K562 (cell line): Measurements from ENCODE around the gene NDUFB7. TPM values are rescaled to one million over a fixed set of nuclear protein-coding genes. Genes with fewer than 3 reads are reported as not detected.
A peak's percentile ranks its signal among the peaks of the same experiment; 100 is the strongest.

ENCODE experiments used
- ATF1 ChIP-seq, 2 experiments: fragments of 450-650 bp in 1 of 2; IDR thresholded peaks; 2 replicates each; pipeline ENCODE4 v1.6.1; 2016; ENCODE audit warnings: missing compliant biosample characterization in 1 of 2, missing genetic modification characterization in 1 of 2
- CBFA2T2 ChIP-seq: fragments of 450-650 bp; conservative IDR thresholded peaks from 2 replicates; pipeline ENCODE4 v1.6.1; 2017; ENCODE audit warnings: mild to moderate bottlenecking
- CREB3L1 ChIP-seq: fragments of 450-650 bp; IDR thresholded peaks from 2 replicates; pipeline ENCODE4 v1.6.1; 2014; ENCODE audit warnings: low read depth, mild to moderate bottlenecking, moderate library complexity, borderline replicate concordance
- CTCFL ChIP-seq: IDR thresholded peaks from 2 replicates; pipeline ENCODE4 v1.6.1; 2011; ENCODE audit warnings: borderline replicate concordance, low read depth, mild to moderate bottlenecking, moderate library complexity, low read length; ENCODE audit not compliant: insufficient read depth, poor library complexity, severe bottlenecking
- ELK3 ChIP-seq: fragments of 450-650 bp; formaldehyde crosslinking; IDR thresholded peaks from 2 replicates; pipeline ENCODE4 v1.4.0; 2020; ENCODE audit warnings: mild to moderate bottlenecking
- FOSL1 ChIP-seq: fragments of 200-800 bp; sonication (Bioruptor generic); conservative IDR thresholded peaks from 2 replicates; pipeline ENCODE4 v1.6.1; 2016; ENCODE audit warnings: missing genetic modification characterization, missing compliant biosample characterization
- RAD21 ChIP-seq, 2 experiments: fragments of 250-450 bp in 1 of 2; fragments of 450-650 bp in 1 of 2; sonication (Bioruptor Pico) in 1 of 2; formaldehyde crosslinking in 1 of 2; IDR thresholded peaks in 1 of 2; conservative IDR thresholded peaks in 1 of 2; 2 replicates each; pipeline versions ENCODE4 v1.4.0 to v1.8.0; 2020 to 2022; ENCODE audit warnings: mild to moderate bottlenecking in 2 of 2, moderate library complexity in 1 of 2
- RNF2 ChIP-seq: sonication (generic); IDR thresholded peaks from 2 replicates; pipeline ENCODE4 v1.6.1; 2016
- RNF219 ChIP-seq: fragments of 250-450 bp; sonication (Bioruptor Pico); IDR thresholded peaks from 2 replicates; pipeline ENCODE4 v1.5.0; 2022; ENCODE audit warnings: mild to moderate bottlenecking
- SAFB2 ChIP-seq: fragments of 200-400 bp; formaldehyde crosslinking; IDR thresholded peaks from 2 replicates; pipeline ENCODE4 v1.6.1; 2018; ENCODE audit warnings: borderline replicate concordance, low read length, low read depth, moderate library complexity; ENCODE audit not compliant: severe bottlenecking
- SIN3B ChIP-seq: fragments of 450-650 bp; IDR thresholded peaks from 2 replicates; pipeline ENCODE4 v1.6.1; 2017; ENCODE audit warnings: low read depth, mild to moderate bottlenecking, moderate library complexity
- SOX6 ChIP-seq: fragments of 450-650 bp; IDR thresholded peaks from 2 replicates; pipeline ENCODE4 v1.6.1; 2014; ENCODE audit warnings: mild to moderate bottlenecking
- THRAP3 ChIP-seq: fragments of 450-650 bp; IDR thresholded peaks from 2 replicates; pipeline ENCODE4 v1.6.1; 2016; ENCODE audit warnings: mild to moderate bottlenecking, inconsistent platforms, borderline replicate concordance
- VEZF1 ChIP-seq: fragments of 200-800 bp; sonication (Bioruptor generic); IDR thresholded peaks from 2 replicates; pipeline ENCODE4 v1.6.1; 2017; ENCODE audit warnings: missing genetic modification characterization, missing compliant biosample characterization
- ZNF165 ChIP-seq: fragments of 250-450 bp; sonication (Bioruptor Pico); IDR thresholded peaks from 2 replicates; pipeline ENCODE4 v1.4.0; 2020; ENCODE audit warnings: borderline replicate concordance
- ZNF282 ChIP-seq: sonication (generic); formaldehyde crosslinking; IDR thresholded peaks from 2 replicates; pipeline ENCODE4 v1.8.1; 2023; ENCODE audit warnings: missing genetic modification reagents
- ZNF3 ChIP-seq: fragments of 250-450 bp; sonication (Bioruptor Pico); IDR thresholded peaks from 2 replicates; pipeline ENCODE4 v1.5.0; 2021; ENCODE audit warnings: mild to moderate bottlenecking, moderate library complexity
- ZNF431 ChIP-seq: sonication (generic); formaldehyde crosslinking; IDR thresholded peaks from 2 replicates; pipeline ENCODE4 v1.8.0; 2022; ENCODE audit warnings: mild to moderate bottlenecking, missing genetic modification reagents
- ZNF830 ChIP-seq: fragments of 250-450 bp; sonication (Bioruptor Pico); IDR thresholded peaks from 2 replicates; pipeline ENCODE4 v1.5.0; 2021; ENCODE audit warnings: mild to moderate bottlenecking
- polyA plus RNA-seq, 8 experiments: library from polyadenylated mRNA; depleted of rRNA in 4 of 8; stranded (reverse) in 5 of 8; unstranded in 3 of 8; fragments of >200 nt; fragmentation: Nextera tagmentation in 2 of 8; fragmentation: Illumina TruSeq in 1 of 8; extraction: Ambion mirVana in 2 of 8; extraction: Trizol in 1 of 8; gene quantifications; 2 replicates each; pipeline versions ENCODE4 v1.2.1 to v1.2.3, GENCODE V29; 2011 to 2014; ENCODE audit warnings: inconsistent platforms in 1 of 8, missing spikeins in 1 of 8
- total RNA-seq, 7 experiments: library from RNA; depleted of rRNA in 6 of 7; stranded (reverse); fragments of >200 nt in 6 of 7; fragmentation: Illumina TruSeq in 2 of 7; extraction: Trizol in 2 of 7; gene quantifications; 2 replicates each; pipeline versions ENCODE4 v1.2.1 to v1.2.3, GENCODE V29; 2011 to 2021; ENCODE audit warnings: low replicate concordance in 1 of 7

Gene NDUFB7
- total and polyA plus RNA-seq, 9 of the 15 experiments (the other 6 are each of a cell fraction or from before 2014, with no cell fraction given), result 14.9 to 842 (median 137) TPM

GRCh38 chr19:14529254-14530004 lies 42.4 kb downstream of the NDUFB7 start, which contains the start of gene TECR (continued):
- TF ChIP-seq CREB3L1, result no peak; the same call in 1 of the 2 replicates
- TF ChIP-seq SIN3B, result no peak; the same call in 1 of the 2 replicates
- TF ChIP-seq SOX6, result 0 out of 2 replicates have a peak, but pooled peaks have one; percentile 28
- TF ChIP-seq ATF1 (CRISPR knock-in tag; IDR thresholded peaks at IDR 0.05), result no peak
- peak; percentile 83 for TF ChIP-seq ATF1 (tag; IDR thresholded peaks at IDR 0.05)
- TF ChIP-seq FOSL1 (tag), result no peak
- no peak for TF ChIP-seq ZNF282 (CRISPR knock-in tag)
- peak; percentile 44; the same call in 1 of the 2 replicates for TF ChIP-seq VEZF1 (CRISPR knock-in tag)
- no peak for TF ChIP-seq CTCFL
- peak in 1 of 2 experiments; percentile 5; a peak in 1 of 4 replicates for TF ChIP-seq RAD21 (CRISPR knock-in tag; conservative IDR thresholded peaks at IDR 0.05 in 1 of 2, IDR thresholded peaks at IDR 0.05 in 1 of 2)
- TF ChIP-seq SAFB2, result no peak
- no peak for TF ChIP-seq ZNF3 (CRISPR knock-in tag)
- TF ChIP-seq RNF2, result peak; percentile 59; the same call in 1 of the 2 replicates
- TF ChIP-seq RNF219 (CRISPR knock-in tag), result no peak
- TF ChIP-seq ZNF165 (CRISPR knock-in tag), result no peak
- TF ChIP-seq THRAP3, result no peak
- no peak for TF ChIP-seq ZNF431 (CRISPR knock-in tag)
- TF ChIP-seq ZNF830 (CRISPR knock-in tag), result peak; percentile 56; the same call in 1 of the 2 replicates
- no peak for TF ChIP-seq ELK3 (CRISPR knock-in tag)
- TF ChIP-seq CBFA2T2, result no peak
